B cell (primary cell): Measurements from ENCODE around the gene GNA12. TPM values are rescaled to one million over a fixed set of nuclear protein-coding genes. Genes with fewer than 3 reads are reported as not detected.

ENCODE experiments used
- ATAC-seq: fragments of 200-7000 bp; cut with Tn5 transposase; one replicate; pipeline ENCODE4 v1.10.0; 2021; ENCODE audit warnings: low read depth, mild to moderate bottlenecking, moderate number of reproducible peaks, moderate library complexity
- CTCF ChIA-PET: fragments of 350-600 bp; sonication (Branson Sonifier 250); formaldehyde crosslinking; loops from one replicate; lab custom pipeline; 2021; ENCODE audit warnings: antibody characterized with exemption, inconsistent platforms; lab: Charles Lee
- POLR2A ChIA-PET: fragments of 350-600 bp; sonication (Branson Sonifier 250); formaldehyde crosslinking; loops from one replicate; lab custom pipeline; 2021; ENCODE audit warnings: antibody characterized with exemption; lab: Charles Lee
- DNase-seq: peaks from one replicate; pipeline ENCODE4 v3.0.0; 2013
- H2AFZ ChIP-seq: 2 replicates; pipeline ENCODE4 v1.6.1; 2012; ENCODE audit warnings: mild to moderate bottlenecking, low read depth, low read length; ENCODE audit not compliant: insufficient read depth, poor library complexity, severe bottlenecking
- H3K27ac ChIP-seq, 2 donors: 1 replicate in 1 of 2; 2 replicates in 1 of 2; pipeline ENCODE4 v1.5.1; 2012 to 2013; ENCODE audit warnings: low read length in 2 of 2, mild to moderate bottlenecking in 2 of 2, moderate library complexity in 1 of 2
- H3K27me3 ChIP-seq, 4 experiments: fragments of 200-600 bp in 1 of 4; sonication (generic) in 1 of 4; replicated peaks in 1 of 4; 1 replicate in 2 of 4; 2 replicates in 2 of 4; pipeline versions ENCODE4 v1.6.1 to v1.7.0; 2013 to 2016; ENCODE audit warnings: low read length in 3 of 4, mild to moderate bottlenecking in 2 of 4, mixed read lengths in 1 of 4, moderate library complexity in 1 of 4; ENCODE audit not compliant: insufficient read depth in 4 of 4, control insufficient read depth in 3 of 4; ENCODE audit errors: control extremely low read depth in 1 of 4
- H3K36me3 ChIP-seq, 2 experiments: replicated peaks in 1 of 2; 1 replicate in 1 of 2; 2 replicates in 1 of 2; pipeline versions ENCODE4 v1.6.1 to v1.7.1; 2013; ENCODE audit warnings: low read length in 1 of 2; ENCODE audit not compliant: insufficient read depth in 2 of 2, control insufficient read depth in 1 of 2; ENCODE audit errors: control extremely low read depth in 1 of 2, extremely low read depth in 1 of 2
- H3K4me1 ChIP-seq, 2 donors: fragments of 200-600 bp in 1 of 2; sonication (generic) in 1 of 2; 1 replicate in 1 of 2; 2 replicates in 1 of 2; pipeline versions ENCODE4 v1.5.1 to v1.6.1; 2013 to 2017; ENCODE audit warnings: low read length in 2 of 2; ENCODE audit not compliant: control insufficient read depth in 2 of 2, insufficient read depth in 2 of 2
- H3K4me2 ChIP-seq: replicated peaks from 2 replicates; pipeline ENCODE3; 2012; ENCODE audit warnings: mild to moderate bottlenecking, low read depth, low read length; ENCODE audit not compliant: poor library complexity, severe bottlenecking
- H3K4me3 ChIP-seq, 5 experiments: fragments of 200-600 bp in 1 of 5; sonication (generic) in 1 of 5; 1 replicate in 3 of 5; 2 replicates in 2 of 5; pipeline versions ENCODE4 v1.5.1 to v1.7.0; 2011 to 2016; ENCODE audit warnings: low read length in 4 of 5, mild to moderate bottlenecking in 4 of 5, low read depth in 2 of 5, control low read depth in 1 of 5, moderate library complexity in 1 of 5; ENCODE audit not compliant: insufficient read depth in 1 of 5; ENCODE audit errors: control extremely low read depth in 1 of 5, extremely low read depth in 1 of 5
- H3K79me2 ChIP-seq: fragments of 200-600 bp; sonication (generic); one replicate; pipeline ENCODE4 v1.6.0; 2016; ENCODE audit warnings: low read length; ENCODE audit not compliant: control insufficient read depth, insufficient read depth
- H3K9ac ChIP-seq: fragments of 200-600 bp; sonication (generic); 2 replicates; pipeline ENCODE4 v1.6.1; 2017; ENCODE audit warnings: mild to moderate bottlenecking, low read length, moderate library complexity
- H3K9me3 ChIP-seq, 3 donors: one replicate each; pipeline versions ENCODE4 v1.6.1 to v1.7.1; 2013; ENCODE audit warnings: low read length in 2 of 3; ENCODE audit not compliant: control insufficient read depth in 2 of 3, insufficient read depth in 1 of 3; ENCODE audit errors: control extremely low read depth in 1 of 3
- H4K20me1 ChIP-seq: 2 replicates; pipeline ENCODE4 v1.6.0; 2012; ENCODE audit warnings: mild to moderate bottlenecking, low read length; ENCODE audit not compliant: insufficient read depth, control insufficient read depth, poor library complexity, severe bottlenecking
- H3K27ac Mint-ChIP-seq: one replicate; pipeline ENCODE4 v1.8.0; 2021; ENCODE audit warnings: mixed read lengths
- H3K27me3 Mint-ChIP-seq: one replicate; pipeline ENCODE4 v1.8.0; 2021; ENCODE audit warnings: mixed read lengths
- H3K4me1 Mint-ChIP-seq: one replicate; pipeline ENCODE4 v1.8.0; 2021; ENCODE audit warnings: mixed read lengths
- H3K4me3 Mint-ChIP-seq: one replicate; pipeline ENCODE4 v1.8.0; 2021; ENCODE audit warnings: mixed read lengths
- H3K9me3 Mint-ChIP-seq: one replicate; pipeline ENCODE4 v1.8.0; 2022; ENCODE audit warnings: mixed read lengths; ENCODE audit not compliant: insufficient read depth
- EZH2 ChIP-seq: IDR thresholded peaks from 2 replicates; pipeline ENCODE4 v1.6.1; 2012; ENCODE audit warnings: borderline replicate concordance, low read depth, mild to moderate bottlenecking, moderate library complexity, low read length; ENCODE audit not compliant: insufficient read depth, poor library complexity, severe bottlenecking
- WGBS: methylation state at CpG from one replicate; pipeline ENCODE4 v1.1.5; 2013; ENCODE audit warnings: missing lambda C conversion rate; ENCODE audit not compliant: insufficient coverage; 5-methylcytosine and 5-hydroxymethylcytosine counted together
- intact Hi-C: fragments of 100-400 bp; cut with micrococcal nuclease; formaldehyde crosslinking; loops from one replicate; pipeline ENCODE4 v1.10.0; 2022
- polyA plus RNA-seq: library from polyadenylated mRNA; depleted of rRNA; stranded (reverse); fragments of >200 nt; gene quantifications from 2 replicates; pipeline ENCODE4 v1.2.3, GENCODE V29; 2012
- total RNA-seq, 2 donors: library from RNA; stranded (reverse); fragments of 120-200 nt in 1 of 2; gene quantifications; 1 replicate in 1 of 2; 2 replicates in 1 of 2; pipeline versions ENCODE4 v1.2.3 to v1.2.4, GENCODE V29; 2013 to 2022
- TF ChIP-seq, protein P1 (sequence below): fragments of 200-600 bp; IDR thresholded peaks from one replicate; pipeline ENCODE4 v1.8.0; 2022; ENCODE audit warnings: antibody characterized with exemption, mild to moderate bottlenecking

The GNA12 gene
- total and polyA plus RNA-seq, 2 donors (not counting 1 experiment from before 2014, with no cell fraction given) = 34.6 to 110 TPM

DNA sequence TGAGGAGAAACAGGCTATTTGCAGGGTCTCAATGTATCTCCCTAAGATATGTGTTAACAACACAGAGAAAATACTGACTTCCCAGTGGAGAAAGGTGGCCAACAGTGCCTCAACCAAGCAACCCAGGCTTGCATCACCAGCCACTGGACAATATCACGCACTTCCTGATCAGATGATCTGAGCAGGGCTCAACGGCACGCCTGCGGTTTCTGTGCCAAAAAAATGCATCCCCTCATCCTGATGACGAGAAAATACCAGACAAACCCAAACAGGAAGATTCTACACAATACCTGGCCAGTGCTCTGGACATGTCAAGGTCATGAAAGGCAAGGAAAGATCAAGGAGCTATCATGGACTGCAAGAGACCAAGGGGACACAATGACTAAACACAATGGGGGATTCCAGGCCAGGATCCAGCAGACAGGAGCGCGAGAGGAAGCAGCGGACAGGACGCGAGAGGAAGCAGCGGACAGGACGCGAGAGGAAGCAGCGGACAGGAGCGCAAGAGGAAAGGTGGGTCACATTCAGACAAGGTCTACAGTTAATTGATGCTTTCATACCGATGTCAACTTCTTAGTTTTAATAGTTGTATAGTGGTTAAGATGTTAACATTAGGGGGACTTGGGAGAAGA is 51.1 kb downstream of the GNA12 start:
- Histone ChIP-seq H2AFZ (no peak overlapping the region), H3K9ac (no peak overlapping the region), H3K79me2 (peaks cover 66% of the 10 kb centered on the region), H3K36me3 (peaks cover 22 to 61% of the 10 kb centered on the region in 2 experiments), H3K27ac (no peak overlapping the region), H3K4me2 (no peak overlapping the region), H3K27me3 (no peaks in the 10 kb centered on the region), H3K4me1 (peaks cover 2 to 4% of the 10 kb centered on the region in 2 donors), H3K4me3 (no peak overlapping the region), H3K9me3 (no peaks in the 10 kb centered on the region), H4K20me1 (peaks cover 41% of the 10 kb centered on the region)
- no peak for DNase-seq
- 98% methylated on average over 15 of the region's 16 CpGs for WGBS
- CTCF ChIA-PET = no interaction called here
- no peak for ATAC-seq
- no peaks in the 10 kb centered on the region for H3K9me3 Mint-ChIP-seq
- POLR2A ChIA-PET = no interaction called here
- H3K4me1 Mint-ChIP-seq = peaks cover 13% of the 10 kb centered on the region
- H3K4me3 Mint-ChIP-seq = no peak overlapping the region
- intact Hi-C loops = no loop called here
- H3K27ac Mint-ChIP-seq = no peak overlapping the region
- no peaks in the 10 kb centered on the region for H3K27me3 Mint-ChIP-seq
- TF ChIP-seq EZH2 = no peak
- TF ChIP-seq, protein P1, sequence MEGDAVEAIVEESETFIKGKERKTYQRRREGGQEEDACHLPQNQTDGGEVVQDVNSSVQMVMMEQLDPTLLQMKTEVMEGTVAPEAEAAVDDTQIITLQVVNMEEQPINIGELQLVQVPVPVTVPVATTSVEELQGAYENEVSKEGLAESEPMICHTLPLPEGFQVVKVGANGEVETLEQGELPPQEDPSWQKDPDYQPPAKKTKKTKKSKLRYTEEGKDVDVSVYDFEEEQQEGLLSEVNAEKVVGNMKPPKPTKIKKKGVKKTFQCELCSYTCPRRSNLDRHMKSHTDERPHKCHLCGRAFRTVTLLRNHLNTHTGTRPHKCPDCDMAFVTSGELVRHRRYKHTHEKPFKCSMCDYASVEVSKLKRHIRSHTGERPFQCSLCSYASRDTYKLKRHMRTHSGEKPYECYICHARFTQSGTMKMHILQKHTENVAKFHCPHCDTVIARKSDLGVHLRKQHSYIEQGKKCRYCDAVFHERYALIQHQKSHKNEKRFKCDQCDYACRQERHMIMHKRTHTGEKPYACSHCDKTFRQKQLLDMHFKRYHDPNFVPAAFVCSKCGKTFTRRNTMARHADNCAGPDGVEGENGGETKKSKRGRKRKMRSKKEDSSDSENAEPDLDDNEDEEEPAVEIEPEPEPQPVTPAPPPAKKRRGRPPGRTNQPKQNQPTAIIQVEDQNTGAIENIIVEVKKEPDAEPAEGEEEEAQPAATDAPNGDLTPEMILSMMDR = no peak

DNA sequence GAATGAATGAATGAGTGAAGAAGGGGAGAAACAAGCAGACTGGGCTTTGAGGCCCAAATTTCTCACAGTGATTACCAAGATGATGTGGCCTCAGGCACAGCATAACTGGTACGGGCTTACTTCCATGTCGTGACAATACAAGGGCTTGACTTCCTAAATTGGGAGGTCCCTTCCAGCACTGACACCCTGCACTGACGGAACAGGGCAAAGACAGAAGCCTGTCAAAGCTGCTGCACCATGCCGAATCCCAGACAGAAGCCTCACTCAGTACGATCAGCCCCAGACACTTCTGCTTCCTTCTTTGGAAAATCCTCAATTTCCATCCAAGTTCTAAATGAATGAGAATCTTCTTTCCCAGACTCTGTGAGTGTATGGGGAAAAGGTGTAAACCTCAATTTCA is 51.9 kb downstream of the GNA12 start:
- Histone ChIP-seq H3K36me3 (peaks cover 22 to 61% of the 10 kb centered on the region in 2 experiments), H3K4me2 (no peak overlapping the region), H3K4me1 (no peaks in the 10 kb centered on the region), H4K20me1 (peaks cover 34% of the 10 kb centered on the region), H3K27me3 (no peaks in the 10 kb centered on the region), H3K9ac (no peak overlapping the region), H3K9me3 (no peaks in the 10 kb centered on the region), H3K27ac (no peak overlapping the region), H3K4me3 (no peak overlapping the region), H2AFZ (no peak overlapping the region), H3K79me2 (peaks cover 66% of the 10 kb centered on the region)
- Mint-ChIP-seq H3K4me3 (no peak overlapping the region), H3K4me1 (peaks cover 5% of the 10 kb centered on the region), H3K9me3 (no peaks in the 10 kb centered on the region), H3K27ac (no peak overlapping the region), H3K27me3 (no peaks in the 10 kb centered on the region)
- ChIA-PET POLR2A (no interaction called here), CTCF (no interaction called here)
- WGBS = 92% methylated on average over 4 of the region's 5 CpGs
- no peak for TF ChIP-seq EZH2
- TF ChIP-seq, protein P1 = no peak
- no peak for DNase-seq
- intact Hi-C loops = no loop called here
- no peak for ATAC-seq
